Loucy (cell line): Measurements from ENCODE around the gene GABRG3.

Source experiments
- CTCF ChIP-seq: fragments of 200-600 bp; sonication (generic); conservative IDR thresholded peaks from 2 replicates; pipeline ENCODE4 v1.5.1; 2014; ENCODE audit warnings: mild to moderate bottlenecking, antibody characterized with exemption, low read length
- EZH2phosphoT487 ChIP-seq: fragments of 200-600 bp; IDR thresholded peaks from 2 replicates; pipeline ENCODE4 v1.6.1; 2018; ENCODE audit warnings: antibody characterized with exemption, mild to moderate bottlenecking, moderate library complexity, borderline replicate concordance

- TF ChIP-seq CTCF: no peak
- no peak for TF ChIP-seq EZH2phosphoT487
Measured at GRCh38 chr15:27564656-27565055, 593.7 kb downstream of the GABRG3 start.
